Stimulated activated CD8-positive, alpha-beta memory T cell treated with anti-CD3 and anti-CD28 coated beads, Interleukin-7, amount 100 ng/mL, for 4 hours (primary cell): ENCODE measurements around the gene CLIC6.

Experiments used
- DNase-seq, 2 donors: peaks; one replicate each; pipeline ENCODE4 v3.0.0-alpha.2; 2020; ENCODE audit warnings: low read depth in 2 of 2

Gene CLIC6

GRCh38 chr21:34726627-34727337, 58.0 kb downstream of the CLIC6 start:
- DNase-seq, result no peak

- DNase-seq, result no peak
These were observed 59.7 kb downstream of the CLIC6 start for GRCh38 chr21:34728479-34728878.

- DNase-seq, result no peak
These were observed 61.4 kb downstream of the CLIC6 start for GRCh38 chr21:34730194-34730593.

GRCh38 chr21:34730756-34731445, 62.1 kb downstream of the CLIC6 start:
- no peak for DNase-seq

GRCh38 chr21:34732388-34732821, 63.6 kb downstream of the CLIC6 start:
- no peak for DNase-seq

- no peak for DNase-seq
These were observed 65.1 kb downstream of the CLIC6 start for GRCh38 chr21:34733852-34734251.

- no peak for DNase-seq
These were observed 65.9 kb downstream of the CLIC6 start for GRCh38 chr21:34734696-34735095.

GRCh38 chr21:34736116-34736874, 67.5 kb downstream of the CLIC6 start:
- DNase-seq, result no peak

- DNase-seq, result no peak
These were observed 68.3 kb downstream of the CLIC6 start for GRCh38 chr21:34737115-34737514.

GRCh38 chr21:34740198-34740597, 71.4 kb downstream of the CLIC6 start:
- DNase-seq, result no peak

GRCh38 chr21:34743285-34743684, 74.5 kb downstream of the CLIC6 start:
- no peak for DNase-seq

- DNase-seq, result no peak
These were observed 75.0 kb downstream of the CLIC6 start for GRCh38 chr21:34743831-34744230.

GRCh38 chr21:34744801-34745200, 76.0 kb downstream of the CLIC6 start:
- no peak for DNase-seq

- peak; percentile 16 to 39 for DNase-seq
These were observed 76.9 kb downstream of the CLIC6 start for GRCh38 chr21:34745557-34746255.

GRCh38 chr21:34748862-34749261, 80.1 kb downstream of the CLIC6 start:
- DNase-seq, result no peak

- no peak for DNase-seq
These were observed 86.2 kb downstream of the CLIC6 start for GRCh38 chr21:34754690-34755647.

GRCh38 chr21:34761758-34762330, 93.0 kb downstream of the CLIC6 start:
- no peak for DNase-seq

GRCh38 chr21:34762786-34763185, 94.0 kb downstream of the CLIC6 start:
- no peak for DNase-seq

- no peak for DNase-seq
These were observed 96.0 kb downstream of the CLIC6 start for GRCh38 chr21:34764715-34765284.

- DNase-seq, result no peak
These were observed 96.8 kb downstream of the CLIC6 start for GRCh38 chr21:34765619-34766018.
